Hematopoietic multipotent progenitor cell (in vitro differentiated cells): ENCODE results near the gene EXOC4. TPM values are rescaled to one million over a fixed set of nuclear protein-coding genes. Genes with fewer than 3 reads are reported as not detected.
A peak's percentile ranks its signal among the peaks of the same experiment; 100 is the strongest.
"Not testable (repeated sequence)": the region's sequence is repeated elsewhere in the genome, so short reads cannot be mapped to it uniquely, and the experiment has no call there.

Experiments
- DNase-seq, 3 donors: peaks; one replicate each; pipeline ENCODE4 v3.0.0-alpha.2; 2011 to 2015; ENCODE audit warnings: low read depth in 2 of 3, low spot score in 2 of 3
- total RNA-seq: library from RNA; depleted of rRNA; stranded (reverse); fragments of >200 nt; gene quantifications from one replicate; pipeline ENCODE4 v1.2.3, GENCODE V29; 2012

EXOC4 gene
- total RNA-seq, 1 donor: 66.2 TPM

- DNase-seq: no peak
These were observed 816.3 kb downstream of the EXOC4 start for GRCh38 chr7:134069187-134069586.

- no peak for DNase-seq
These were observed 817.8 kb downstream of the EXOC4 start for GRCh38 chr7:134070673-134071072.

GRCh38 chr7:134071355-134072331, 818.8 kb downstream of the EXOC4 start:
- DNase-seq: no peak

- no peak for DNase-seq
These were observed 820.4 kb downstream of the EXOC4 start for GRCh38 chr7:134073276-134073675.

- DNase-seq: no peak
These were observed 822.9 kb downstream of the EXOC4 start for GRCh38 chr7:134075799-134076198.

- not testable (repeated sequence) for DNase-seq
These were observed 824.7 kb downstream of the EXOC4 start for GRCh38 chr7:134077560-134077959.

GRCh38 chr7:134078991-134079390, 826.1 kb downstream of the EXOC4 start:
- no peak for DNase-seq

GRCh38 chr7:134081695-134082094, 828.8 kb downstream of the EXOC4 start:
- DNase-seq: no peak

GRCh38 chr7:134083766-134084487, 831.0 kb downstream of the EXOC4 start:
- no peak for DNase-seq

- peak in 1 of 3 donors; percentile 41 for DNase-seq
These were observed 831.7 kb downstream of the EXOC4 start for GRCh38 chr7:134084488-134085144.

- DNase-seq: no peak
These were observed 832.4 kb downstream of the EXOC4 start for GRCh38 chr7:134085311-134085710.

- DNase-seq: no peak
These were observed 834.3 kb downstream of the EXOC4 start for GRCh38 chr7:134086998-134087735.

- DNase-seq: peak in 1 of 3 donors; percentile 1
These were observed 835.3 kb downstream of the EXOC4 start for GRCh38 chr7:134088199-134088598.

GRCh38 chr7:134089446-134089845, 836.6 kb downstream of the EXOC4 start:
- no peak for DNase-seq

- no peak for DNase-seq
These were observed 845.2 kb downstream of the EXOC4 start for GRCh38 chr7:134098072-134098471.

- peak in 2 of 3 donors; percentile 25 to 87 for DNase-seq
These were observed 848.8 kb downstream of the EXOC4 start for GRCh38 chr7:134101716-134102115.

- DNase-seq: no peak
These were observed 851.3 kb downstream of the EXOC4 start for GRCh38 chr7:134104166-134104565.

GRCh38 chr7:134105841-134106240, 853.0 kb downstream of the EXOC4 start:
- DNase-seq: no peak

- no peak for DNase-seq
These were observed 855.9 kb downstream of the EXOC4 start for GRCh38 chr7:134108802-134109201.

GRCh38 chr7:134113655-134114054, 860.8 kb downstream of the EXOC4 start:
- no peak for DNase-seq
